IPS-18a (cell line): ENCODE results near the gene DSTN.

Experiments
- H3K27ac ChIP-seq: one replicate; pipeline ENCODE4 v1.5.1; 2013; ENCODE audit warnings: low read length
- H3K27me3 ChIP-seq: one replicate; pipeline ENCODE4 v1.6.1; 2013; ENCODE audit warnings: mild to moderate bottlenecking, low read length; ENCODE audit not compliant: control insufficient read depth, insufficient read depth
- H3K36me3 ChIP-seq: one replicate; pipeline ENCODE4 v1.6.1; 2013; ENCODE audit warnings: low read depth, low read length; ENCODE audit not compliant: control insufficient read depth
- H3K4me1 ChIP-seq: one replicate; pipeline ENCODE4 v1.6.1; 2013; ENCODE audit warnings: low read depth, low read length; ENCODE audit not compliant: control insufficient read depth
- H3K4me3 ChIP-seq: one replicate; pipeline ENCODE4 v1.5.1; 2013; ENCODE audit warnings: low read length
- H3K9ac ChIP-seq: one replicate; pipeline ENCODE4 v1.6.1; 2013; ENCODE audit warnings: mild to moderate bottlenecking, low read length, moderate library complexity
- H3K9me3 ChIP-seq: one replicate; pipeline ENCODE4 v1.6.1; 2013; ENCODE audit warnings: low read depth, low read length; ENCODE audit not compliant: control insufficient read depth

The DSTN gene

GRCh38 chr20:17569616-17570346 lies at the start of gene DSTN:
TSS of gene DSTN (plus strand) at chr20:17570075. CDS start at chr20:17570209, 134 bp downstream.
- peaks cover 36% of the 10 kb centered on the region for H3K4me1 ChIP-seq
- no peaks in the 10 kb centered on the region for H3K36me3 ChIP-seq
- peak within 1 kb of the TSS; percentile 82 for H3K4me3 ChIP-seq
- H3K27me3 ChIP-seq, result no peaks in the 10 kb centered on the region
- H3K9ac ChIP-seq, result peak within 1 kb of the TSS; percentile 90
- no peaks in the 10 kb centered on the region for H3K9me3 ChIP-seq
- H3K27ac ChIP-seq, result peak within 1 kb of the TSS; percentile 90

GRCh38 chr20:17520583-17520982 lies 49.3 kb upstream of the DSTN start:
- H3K4me3 ChIP-seq, result no peak overlapping the region
- no peak overlapping the region for H3K9ac ChIP-seq
- no peaks in the 10 kb centered on the region for H3K27me3 ChIP-seq
- no peaks in the 10 kb centered on the region for H3K36me3 ChIP-seq
- no peaks in the 10 kb centered on the region for H3K4me1 ChIP-seq
- H3K27ac ChIP-seq, result no peak overlapping the region
- no peaks in the 10 kb centered on the region for H3K9me3 ChIP-seq

- no peak overlapping the region for H3K9ac ChIP-seq
- no peaks in the 10 kb centered on the region for H3K9me3 ChIP-seq
Measured at GRCh38 chr20:17522528-17522927, 47.3 kb upstream of the DSTN start.

GRCh38 chr20:17523326-17523725 lies 46.5 kb upstream of the DSTN start:
- no peak overlapping the region for H3K4me3 ChIP-seq
- H3K9ac ChIP-seq, result no peak overlapping the region
- H3K27ac ChIP-seq, result no peak overlapping the region
- H3K27me3 ChIP-seq, result no peaks in the 10 kb centered on the region
- H3K9me3 ChIP-seq, result no peaks in the 10 kb centered on the region
- H3K4me1 ChIP-seq, result no peaks in the 10 kb centered on the region
- H3K36me3 ChIP-seq, result no peaks in the 10 kb centered on the region

More at GRCh38 chr20:17522528-17522927, 47.3 kb upstream of the DSTN start:
- no peaks in the 10 kb centered on the region for H3K27me3 ChIP-seq
- no peaks in the 10 kb centered on the region for H3K36me3 ChIP-seq
- no peak overlapping the region for H3K4me3 ChIP-seq
- no peak overlapping the region for H3K27ac ChIP-seq
- H3K4me1 ChIP-seq, result no peaks in the 10 kb centered on the region

- Histone ChIP-seq H3K9ac (no peak overlapping the region), H3K27ac (no peak overlapping the region)
Measured at GRCh38 chr20:17524560-17524959, 45.3 kb upstream of the DSTN start.

GRCh38 chr20:17525132-17525531 lies 44.7 kb upstream of the DSTN start:
- H3K27me3 ChIP-seq, result peaks cover 6% of the 10 kb centered on the region
- H3K36me3 ChIP-seq, result no peaks in the 10 kb centered on the region
- H3K4me1 ChIP-seq, result no peaks in the 10 kb centered on the region
- no peak overlapping the region for H3K4me3 ChIP-seq
- H3K9me3 ChIP-seq, result no peaks in the 10 kb centered on the region
- H3K9ac ChIP-seq, result no peak overlapping the region
- no peak overlapping the region for H3K27ac ChIP-seq

More at GRCh38 chr20:17524560-17524959, 45.3 kb upstream of the DSTN start:
- Histone ChIP-seq H3K36me3 (no peaks in the 10 kb centered on the region), H3K4me3 (no peak overlapping the region), H3K9me3 (no peaks in the 10 kb centered on the region), H3K4me1 (no peaks in the 10 kb centered on the region), H3K27me3 (peaks cover under 1% of the 10 kb centered on the region)

GRCh38 chr20:17525650-17526049 lies 44.2 kb upstream of the DSTN start:
- Histone ChIP-seq H3K27me3 (peaks cover 12% of the 10 kb centered on the region), H3K9ac (no peak overlapping the region), H3K4me3 (no peak overlapping the region), H3K9me3 (no peaks in the 10 kb centered on the region), H3K4me1 (peaks cover 4% of the 10 kb centered on the region), H3K27ac (no peak overlapping the region), H3K36me3 (no peaks in the 10 kb centered on the region)

GRCh38 chr20:17529586-17529985 lies 40.3 kb upstream of the DSTN start:
- Histone ChIP-seq H3K27ac (no peak overlapping the region), H3K9me3 (no peaks in the 10 kb centered on the region), H3K4me3 (no peak overlapping the region), H3K4me1 (peaks cover 24% of the 10 kb centered on the region), H3K27me3 (peaks cover 13% of the 10 kb centered on the region), H3K9ac (no peak overlapping the region), H3K36me3 (no peaks in the 10 kb centered on the region)

- H3K4me1 ChIP-seq, result peaks cover 24% of the 10 kb centered on the region
- peaks cover 13% of the 10 kb centered on the region for H3K27me3 ChIP-seq
- H3K27ac ChIP-seq, result no peak overlapping the region
- peak overlapping the region; percentile 68 for H3K4me3 ChIP-seq
- H3K9me3 ChIP-seq, result no peaks in the 10 kb centered on the region
- H3K36me3 ChIP-seq, result no peaks in the 10 kb centered on the region
- H3K9ac ChIP-seq, result peak overlapping the region; percentile 73
Measured at GRCh38 chr20:17530153-17530552, 39.7 kb upstream of the DSTN start.

GRCh38 chr20:17530716-17531664 lies 38.9 kb upstream of the DSTN start, which contains the start of gene BFSP1:
TSS of gene BFSP1 (minus strand) at chr20:17531379. CDS start at chr20:17531329, 50 bp downstream.
- peak within 1 kb of the TSS; percentile 68 for H3K4me3 ChIP-seq
- peaks cover 24% of the 10 kb centered on the region for H3K4me1 ChIP-seq
- no peaks in the 10 kb centered on the region for H3K9me3 ChIP-seq
- peak within 1 kb of the TSS; percentile 73 for H3K9ac ChIP-seq
- peaks cover 13% of the 10 kb centered on the region for H3K27me3 ChIP-seq
- H3K36me3 ChIP-seq, result no peaks in the 10 kb centered on the region
- no peak within 1 kb of the TSS for H3K27ac ChIP-seq

- Histone ChIP-seq H3K4me3 (peak overlapping the region; percentile 68), H3K27me3 (peaks cover 13% of the 10 kb centered on the region), H3K9ac (peak overlapping the region; percentile 73), H3K4me1 (peaks cover 24% of the 10 kb centered on the region), H3K27ac (no peak overlapping the region), H3K36me3 (no peaks in the 10 kb centered on the region), H3K9me3 (no peaks in the 10 kb centered on the region)
Measured at GRCh38 chr20:17531665-17532025, 38.2 kb upstream of the DSTN start.
